WTC11 (cell line): ENCODE data around the gene MAP1A. TPM values are rescaled to one million over a fixed set of nuclear protein-coding genes. Genes with fewer than 3 reads are reported as not detected.

ENCODE experiments used
- ATAC-seq: fragments of 200-7000 bp; cut with Tn5 transposase; 2 replicates; pipeline ENCODE4 v1.10.0; 2021; ENCODE audit warnings: mild to moderate bottlenecking, moderate library complexity
- CTCF ChIA-PET: fragments of 300-600 bp; sonication (Branson Sonifier 250); formaldehyde crosslinking; loops from one replicate; lab custom pipeline; 2021; ENCODE audit warnings: antibody characterized with exemption; lab: Charles Lee
- POLR2A ChIA-PET: fragments of 350-600 bp; sonication (Branson Sonifier 250); formaldehyde crosslinking; loops from one replicate; lab custom pipeline; 2021; ENCODE audit warnings: antibody characterized with exemption; lab: Charles Lee
- DNase-seq: peaks from one replicate; pipeline ENCODE4 v3.0.0; 2021; ENCODE audit warnings: low spot score
- H3K27ac Mint-ChIP-seq: 2 replicates; pipeline ENCODE4 v1.8.0; 2021; ENCODE audit warnings: mixed read lengths
- H3K27me3 Mint-ChIP-seq: 2 replicates; pipeline ENCODE4 v1.8.0; 2021; ENCODE audit warnings: low read depth, mild to moderate bottlenecking, moderate library complexity, mixed read lengths
- H3K36me3 Mint-ChIP-seq: 2 replicates; pipeline ENCODE4 v1.8.0; 2021; ENCODE audit warnings: mixed read lengths
- H3K4me1 Mint-ChIP-seq: 2 replicates; pipeline ENCODE4 v1.8.0; 2022; ENCODE audit warnings: mixed read lengths
- H3K4me3 Mint-ChIP-seq: 2 replicates; pipeline ENCODE4 v1.8.0; 2021; ENCODE audit warnings: mild to moderate bottlenecking, moderate library complexity, mixed read lengths
- H3K9me3 Mint-ChIP-seq: 2 replicates; pipeline ENCODE4 v1.8.0; 2021; ENCODE audit warnings: mixed read lengths
- ARID4B ChIP-seq: sonication (generic); formaldehyde crosslinking; IDR thresholded peaks from 2 replicates; pipeline ENCODE4 v1.8.0; 2023; ENCODE audit warnings: missing genetic modification reagents, mild to moderate bottlenecking, borderline replicate concordance
- GTF2I ChIP-seq: fragments of 250-450 bp; sonication (Bioruptor Pico); conservative IDR thresholded peaks from 2 replicates; pipeline ENCODE4 v1.4.0; 2021; ENCODE audit warnings: mild to moderate bottlenecking
- PREB ChIP-seq: sonication (generic); formaldehyde crosslinking; IDR thresholded peaks from 2 replicates; pipeline ENCODE4 v1.8.1; 2022; ENCODE audit warnings: mild to moderate bottlenecking, missing genetic modification reagents, moderate library complexity, borderline replicate concordance
- STAT6 ChIP-seq: sonication (generic); formaldehyde crosslinking; conservative IDR thresholded peaks from 2 replicates; pipeline ENCODE4 v1.8.1; 2023; ENCODE audit warnings: mild to moderate bottlenecking, low read depth, missing genetic modification reagents, moderate library complexity
- ZNF121 ChIP-seq: sonication (generic); formaldehyde crosslinking; IDR thresholded peaks from 2 replicates; pipeline ENCODE4 v1.8.0; 2023; ENCODE audit warnings: missing genetic modification reagents
- ZNF671 ChIP-seq: fragments of 250-450 bp; sonication (Bioruptor Pico); IDR thresholded peaks from 2 replicates; pipeline ENCODE4 v1.8.0; 2021; ENCODE audit warnings: mild to moderate bottlenecking
- total RNA-seq: library from RNA; stranded (reverse); gene quantifications from 3 replicates; pipeline ENCODE4 v1.2.3, GENCODE V29; 2021
- TF ChIP-seq, protein P1 (sequence below): fragments of 200-600 bp; IDR thresholded peaks from 2 replicates; pipeline ENCODE4 v1.8.0; 2022; ENCODE audit warnings: antibody characterized with exemption
- TF ChIP-seq, protein P2 (sequence below): sonication (generic); formaldehyde crosslinking; IDR thresholded peaks from 2 replicates; pipeline ENCODE4 v1.8.0; 2023; ENCODE audit warnings: mild to moderate bottlenecking, missing genetic modification reagents

The MAP1A gene
- total RNA-seq, 1 experiment from 2014 or later, result 2.2 TPM

DNA sequence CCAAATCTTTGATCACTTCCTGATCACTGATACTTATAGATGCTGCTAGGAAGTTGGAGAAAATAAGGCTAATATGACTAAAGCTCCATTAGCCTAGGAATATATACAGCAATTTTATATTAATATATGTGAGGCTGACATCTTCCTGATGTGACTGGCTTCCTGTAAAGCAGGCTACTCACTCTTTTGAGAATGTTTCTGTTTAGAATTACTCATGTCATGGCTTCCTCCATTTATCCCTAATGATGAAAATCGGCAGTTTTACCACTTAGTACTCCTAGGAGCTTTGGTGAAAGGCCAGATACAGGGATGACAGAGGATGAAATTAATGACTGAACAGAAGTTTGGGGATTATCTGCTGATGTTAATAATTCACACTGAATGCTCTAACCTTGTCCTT, 3.9 kb upstream of the MAP1A start (continued):
- TF ChIP-seq ARID4B (CRISPR knock-in tag), result no peak
- TF ChIP-seq, protein P1, sequence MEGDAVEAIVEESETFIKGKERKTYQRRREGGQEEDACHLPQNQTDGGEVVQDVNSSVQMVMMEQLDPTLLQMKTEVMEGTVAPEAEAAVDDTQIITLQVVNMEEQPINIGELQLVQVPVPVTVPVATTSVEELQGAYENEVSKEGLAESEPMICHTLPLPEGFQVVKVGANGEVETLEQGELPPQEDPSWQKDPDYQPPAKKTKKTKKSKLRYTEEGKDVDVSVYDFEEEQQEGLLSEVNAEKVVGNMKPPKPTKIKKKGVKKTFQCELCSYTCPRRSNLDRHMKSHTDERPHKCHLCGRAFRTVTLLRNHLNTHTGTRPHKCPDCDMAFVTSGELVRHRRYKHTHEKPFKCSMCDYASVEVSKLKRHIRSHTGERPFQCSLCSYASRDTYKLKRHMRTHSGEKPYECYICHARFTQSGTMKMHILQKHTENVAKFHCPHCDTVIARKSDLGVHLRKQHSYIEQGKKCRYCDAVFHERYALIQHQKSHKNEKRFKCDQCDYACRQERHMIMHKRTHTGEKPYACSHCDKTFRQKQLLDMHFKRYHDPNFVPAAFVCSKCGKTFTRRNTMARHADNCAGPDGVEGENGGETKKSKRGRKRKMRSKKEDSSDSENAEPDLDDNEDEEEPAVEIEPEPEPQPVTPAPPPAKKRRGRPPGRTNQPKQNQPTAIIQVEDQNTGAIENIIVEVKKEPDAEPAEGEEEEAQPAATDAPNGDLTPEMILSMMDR, result no peak

- peaks cover 68% of the 10 kb centered on the region for H3K27me3 Mint-ChIP-seq
- H3K4me3 Mint-ChIP-seq, result no peak overlapping the region
Measured at GRCh38 chr15:43514241-43515057, 3.0 kb upstream of the MAP1A start.

More at GRCh38 chr15:43514241-43515057, 3.0 kb upstream of the MAP1A start:
- POLR2A ChIA-PET, result interaction anchor here (0.6 to 1.2 kb wide), 2 partner anchors 17 to 341 kb away, joined by 3 to 6 read pairs; no protein-coding TSS in a partner anchor
- peaks cover 52% of the 10 kb centered on the region for H3K4me1 Mint-ChIP-seq
- CTCF ChIA-PET, result interaction anchor here (0.6 to 2.4 kb wide), 29 partner anchors 9 to 229 kb away, joined by 3 to 30 read pairs (median 4); partner anchors contain the start of genes TP53BP1, TUBGCP4 and ZSCAN29
- peak; percentile 6 for ATAC-seq
- H3K9me3 Mint-ChIP-seq, result no peaks in the 10 kb centered on the region
- no peak overlapping the region for H3K27ac Mint-ChIP-seq
- TF ChIP-seq, protein P2, sequence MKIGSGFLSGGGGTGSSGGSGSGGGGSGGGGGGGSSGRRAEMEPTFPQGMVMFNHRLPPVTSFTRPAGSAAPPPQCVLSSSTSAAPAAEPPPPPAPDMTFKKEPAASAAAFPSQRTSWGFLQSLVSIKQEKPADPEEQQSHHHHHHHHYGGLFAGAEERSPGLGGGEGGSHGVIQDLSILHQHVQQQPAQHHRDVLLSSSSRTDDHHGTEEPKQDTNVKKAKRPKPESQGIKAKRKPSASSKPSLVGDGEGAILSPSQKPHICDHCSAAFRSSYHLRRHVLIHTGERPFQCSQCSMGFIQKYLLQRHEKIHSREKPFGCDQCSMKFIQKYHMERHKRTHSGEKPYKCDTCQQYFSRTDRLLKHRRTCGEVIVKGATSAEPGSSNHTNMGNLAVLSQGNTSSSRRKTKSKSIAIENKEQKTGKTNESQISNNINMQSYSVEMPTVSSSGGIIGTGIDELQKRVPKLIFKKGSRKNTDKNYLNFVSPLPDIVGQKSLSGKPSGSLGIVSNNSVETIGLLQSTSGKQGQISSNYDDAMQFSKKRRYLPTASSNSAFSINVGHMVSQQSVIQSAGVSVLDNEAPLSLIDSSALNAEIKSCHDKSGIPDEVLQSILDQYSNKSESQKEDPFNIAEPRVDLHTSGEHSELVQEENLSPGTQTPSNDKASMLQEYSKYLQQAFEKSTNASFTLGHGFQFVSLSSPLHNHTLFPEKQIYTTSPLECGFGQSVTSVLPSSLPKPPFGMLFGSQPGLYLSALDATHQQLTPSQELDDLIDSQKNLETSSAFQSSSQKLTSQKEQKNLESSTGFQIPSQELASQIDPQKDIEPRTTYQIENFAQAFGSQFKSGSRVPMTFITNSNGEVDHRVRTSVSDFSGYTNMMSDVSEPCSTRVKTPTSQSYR (CRISPR knock-in tag), result no peak
- TF ChIP-seq ZNF671 (CRISPR knock-in tag), result no peak
- TF ChIP-seq PREB (CRISPR knock-in tag), result no peak
- TF ChIP-seq ZNF121 (CRISPR knock-in tag), result no peak
- no peak for TF ChIP-seq STAT6 (CRISPR knock-in tag)
- TF ChIP-seq ARID4B (CRISPR knock-in tag), result 0 out of 2 replicates have a peak, but pooled peaks have one; percentile 27
- no peak for TF ChIP-seq GTF2I (CRISPR knock-in tag)
- no peaks in the 10 kb centered on the region for H3K36me3 Mint-ChIP-seq
- DNase-seq, result peak; percentile 39
